SK-N-SH (cell line): ENCODE measurements around the gene SYDE1. TPM values are rescaled to one million over a fixed set of nuclear protein-coding genes. Genes with fewer than 3 reads are reported as not detected.

ENCODE experiments used
- CTCF ChIA-PET: fragments of 300-600, 350-600 bp; formaldehyde crosslinking; extraction: SDS; loops from one replicate; lab custom pipeline; 2021; lab: Yijun Ruan, JAX
- POLR2A ChIA-PET: fragments of 350-600 bp; sonication (Branson Sonifier 250); formaldehyde crosslinking; extraction: SDS; loops from one replicate; lab custom pipeline; 2020; ENCODE audit warnings: antibody characterized with exemption, inconsistent platforms; lab: Yijun Ruan, JAX
- DNase-seq: peaks from one replicate; pipeline ENCODE4 v3.0.0; 2012
- H2AFZ ChIP-seq: fragments of 200-600 bp; sonication (generic); 2 replicates; pipeline ENCODE4 v1.8.1; 2016; ENCODE audit warnings: antibody characterized with exemption, mild to moderate bottlenecking, low read depth
- H3F3A ChIP-seq: fragments of 200-600 bp; sonication (generic); replicated peaks from 2 replicates; pipeline ENCODE3; 2016; ENCODE audit warnings: antibody characterized with exemption, mild to moderate bottlenecking; ENCODE audit not compliant: insufficient read depth
- H3K27ac ChIP-seq, 2 experiments: fragments of 200-500 bp in 1 of 2; fragments of 200-600 bp in 1 of 2; sonication (Bioruptor generic) in 1 of 2; sonication (generic), shearing (Covaris generic) in 1 of 2; 2 replicates each; pipeline versions ENCODE4 v1.5.1 to v1.6.1; 2014 to 2016; ENCODE audit warnings: low read depth in 2 of 2, inconsistent platforms in 1 of 2, low read length in 1 of 2, mild to moderate bottlenecking in 1 of 2, mixed read lengths in 1 of 2
- H3K27me3 ChIP-seq: fragments of 200-600 bp; sonication (generic), shearing (Covaris generic); 2 replicates; pipeline ENCODE4 v1.6.1; 2016; ENCODE audit warnings: mixed run types; ENCODE audit not compliant: insufficient read depth
- H3K36me3 ChIP-seq, 2 experiments: fragments of 200-500 bp in 1 of 2; fragments of 200-600 bp in 1 of 2; sonication (Bioruptor generic) in 1 of 2; sonication (generic) in 1 of 2; replicated peaks in 1 of 2; 2 replicates each; pipeline versions ENCODE3 to v1.5.1; 2014 to 2016; ENCODE audit warnings: low read length in 1 of 2, mild to moderate bottlenecking in 1 of 2; ENCODE audit not compliant: insufficient read depth in 2 of 2, control insufficient read depth in 1 of 2
- H3K4me1 ChIP-seq, 2 experiments: fragments of 200-500 bp in 1 of 2; fragments of 200-600 bp in 1 of 2; sonication (Bioruptor generic) in 1 of 2; sonication (generic), shearing (Covaris generic) in 1 of 2; 2 replicates each; pipeline versions ENCODE4 v1.5.1 to v1.6.1; 2014 to 2016; ENCODE audit warnings: low read depth in 1 of 2, low read length in 1 of 2, mixed run types in 1 of 2; ENCODE audit not compliant: insufficient read depth in 2 of 2, control insufficient read depth in 1 of 2
- H3K4me2 ChIP-seq: fragments of 200-600 bp; sonication (generic), shearing (Covaris generic); 2 replicates; pipeline ENCODE4 v1.6.1; 2017; ENCODE audit warnings: mixed run types
- H3K4me3 ChIP-seq, 2 experiments: fragments of 200-500 bp in 1 of 2; fragments of 200-600 bp in 1 of 2; sonication (Bioruptor generic) in 1 of 2; sonication (generic), shearing (Covaris generic) in 1 of 2; 2 replicates each; pipeline versions ENCODE4 v1.5.1 to v1.8.1; 2014 to 2016; ENCODE audit warnings: low read depth in 2 of 2, inconsistent platforms in 1 of 2, low read length in 1 of 2, mild to moderate bottlenecking in 1 of 2, mixed read lengths in 1 of 2, moderate library complexity in 1 of 2
- H3K79me2 ChIP-seq: fragments of 200-600 bp; sonication (generic); 2 replicates; pipeline ENCODE4 v1.8.1; 2017; ENCODE audit warnings: mild to moderate bottlenecking; ENCODE audit not compliant: insufficient read depth
- H3K9ac ChIP-seq: fragments of 200-600 bp; sonication (generic); 2 replicates; pipeline ENCODE4 v1.6.1; 2017; ENCODE audit warnings: mixed run types
- H3K9me2 ChIP-seq: fragments of 200-600 bp; sonication (generic); 2 replicates; pipeline ENCODE4 v1.6.1; 2017; ENCODE audit warnings: mixed run types
- H3K9me3 ChIP-seq: fragments of 200-600 bp; sonication (generic); 2 replicates; pipeline ENCODE4 v1.6.1; 2017; ENCODE audit warnings: mixed run types, mild to moderate bottlenecking, moderate library complexity
- H4K20me1 ChIP-seq: fragments of 200-600 bp; sonication (generic); 2 replicates; pipeline ENCODE4 v1.6.1; 2017; ENCODE audit warnings: mild to moderate bottlenecking, mixed run types; ENCODE audit not compliant: insufficient read depth
- CTCF ChIP-seq: fragments of 200-600 bp; sonication (generic); IDR thresholded peaks from 2 replicates; pipeline ENCODE4 v1.6.1; 2017; ENCODE audit warnings: antibody characterized with exemption, mild to moderate bottlenecking, moderate library complexity
- GATA2 ChIP-seq: sonication (generic); formaldehyde crosslinking; IDR thresholded peaks from 2 replicates; pipeline ENCODE4 v1.5.0; 2020; ENCODE audit warnings: mild to moderate bottlenecking, missing genetic modification reagents
- JUND ChIP-seq: IDR thresholded peaks from 2 replicates; pipeline ENCODE4 v1.4.0; 2012
- NRF1 ChIP-seq: IDR thresholded peaks from 2 replicates; pipeline ENCODE4 v1.6.1; 2012; ENCODE audit warnings: low read depth, mild to moderate bottlenecking, low read length
- RFX5 ChIP-seq: IDR thresholded peaks from 2 replicates; pipeline ENCODE4 v1.6.1; 2012; ENCODE audit warnings: mild to moderate bottlenecking, improper control_type of control experiment, low read length
- RXRA ChIP-seq: IDR thresholded peaks from 2 replicates; pipeline ENCODE4 v1.4.0; 2012; ENCODE audit warnings: low read depth, mild to moderate bottlenecking, borderline replicate concordance
- TCF12 ChIP-seq: IDR thresholded peaks from 2 replicates; pipeline ENCODE4 v1.4.0; 2012
- TEAD4 ChIP-seq: IDR thresholded peaks from 2 replicates; pipeline ENCODE4 v1.4.0; 2012; ENCODE audit warnings: mild to moderate bottlenecking, borderline replicate concordance; ENCODE audit not compliant: insufficient read depth
- YY1 ChIP-seq: IDR thresholded peaks from 2 replicates; pipeline ENCODE4 v1.4.0; 2012; ENCODE audit warnings: low read depth, mild to moderate bottlenecking
- ZBTB33 ChIP-seq: IDR thresholded peaks from 2 replicates; pipeline ENCODE4 v1.4.0; 2012; ENCODE audit warnings: low read depth, borderline replicate concordance
- WGBS: methylation state at CpG from one replicate; pipeline ENCODE4 v1.1.6; 2017; ENCODE audit warnings: low lambda C conversion rate; 5-methylcytosine and 5-hydroxymethylcytosine counted together
- polyA plus RNA-seq, 3 experiments: library from polyadenylated mRNA; depleted of rRNA; stranded (reverse); fragments of >200 nt; gene quantifications; 2 replicates each; pipeline ENCODE4 v1.2.3, GENCODE V29; 2012

Gene SYDE1
- polyA plus RNA-seq, 1 of the 3 experiments (the other 2 are of a cell fraction) = 44.1 TPM

GRCh38 chr19:15128162-15128770 lies 21.1 kb downstream of the SYDE1 start (continued):
- TF ChIP-seq TEAD4 (no peak), CTCF (no peak), JUND (no peak), TCF12 (no peak), ZBTB33 (no peak), YY1 (no peak), RFX5 (no peak), RXRA (no peak)

- no peaks in the 10 kb centered on the region for H3K36me3 ChIP-seq
- TF ChIP-seq NRF1 (no peak), ZBTB33 (no peak), GATA2 (CRISPR knock-in tag) (no peak)
- H3K9ac ChIP-seq = no peak overlapping the region
- no peaks in the 10 kb centered on the region; a peak in 2 of 4 replicates for H3K4me1 ChIP-seq
- H3K4me2 ChIP-seq = no peak overlapping the region
- H3K27me3 ChIP-seq = no peaks in the 10 kb centered on the region; the same call in none of the 2 replicates
- no peak overlapping the region for H3K27ac ChIP-seq
- H3K9me3 ChIP-seq = no peaks in the 10 kb centered on the region
- CTCF ChIA-PET = no interaction called here
- no peaks in the 10 kb centered on the region for H4K20me1 ChIP-seq
- POLR2A ChIA-PET = no interaction called here
- DNase-seq = no peak
- H3K4me3 ChIP-seq = no peak overlapping the region
- H2AFZ ChIP-seq = peak overlapping the region; percentile 47; the same call in 1 of the 2 replicates
- no peaks in the 10 kb centered on the region for H3K9me2 ChIP-seq
- WGBS = 39% methylated on average over 16 of the region's 16 CpGs
- peaks cover 5% of the 10 kb centered on the region for H3F3A ChIP-seq
- peaks cover 2% of the 10 kb centered on the region; the same call in 1 of the 2 replicates for H3K79me2 ChIP-seq
These were observed 22.8 kb downstream of the SYDE1 start for GRCh38 chr19:15129856-15130585.
